HCT116 (cell line): ENCODE measurements around the gene KCNJ16. TPM values are rescaled to one million over a fixed set of nuclear protein-coding genes. Genes with fewer than 3 reads are reported as not detected.

Source experiments
- ATAC-seq: fragments of 200-7000 bp; cut with Tn5 transposase; 2 replicates; pipeline ENCODE4 v1.9.1; 2020; ENCODE audit warnings: mild to moderate bottlenecking, moderate library complexity
- BruUV-seq: library from RNA; stranded (reverse); fragments of 400-500 nt; replicated peaks from 2 replicates; lab custom pipeline; 2021; lab: Mats Ljungman, UMichigan
- CTCF ChIA-PET: fragments of 300-600 bp; sonication (Branson Sonifier 250); formaldehyde crosslinking; loops from one replicate; lab custom pipeline; 2021; ENCODE audit warnings: antibody characterized with exemption; lab: Charles Lee
- POLR2A ChIA-PET: fragments of 300-600, 350-600 bp; sonication (Branson Sonifier 250); formaldehyde crosslinking; loops from one replicate; lab custom pipeline; 2021; ENCODE audit warnings: antibody characterized with exemption; lab: Charles Lee
- RAD21 ChIA-PET, 2 experiments: fragments of 300-600 bp; sonication (Branson Sonifier 250); formaldehyde crosslinking; loops; one replicate each; lab custom pipeline; 2023; ENCODE audit warnings: low total read pairs in 2 of 2; ENCODE audit not compliant: uncharacterized antibody in 2 of 2, unreplicated experiment in 2 of 2, low non-redundant PET in 1 of 2; lab: Charles Lee
- DNase-seq: peaks from one replicate; pipeline ENCODE4 v3.0.0-alpha.2; 2010; ENCODE audit warnings: low read depth, low spot score
- H2AFZ ChIP-seq: fragments of 200-600 bp; shearing (Covaris generic), sonication (generic); 2 replicates; pipeline ENCODE4 v1.6.1; 2017; ENCODE audit warnings: low read depth, mixed run types, mixed read lengths, antibody characterized with exemption, low read length; ENCODE audit not compliant: poor library complexity, severe bottlenecking
- H3K27ac ChIP-seq: 2 replicates; pipeline ENCODE4 v1.5.1; 2012; ENCODE audit warnings: low read depth, low read length
- H3K27me3 ChIP-seq: fragments of 200-600 bp; sonication (generic); 2 replicates; pipeline ENCODE4 v1.6.1; 2016; ENCODE audit warnings: mixed run types, low read length, mixed read lengths; ENCODE audit not compliant: insufficient read depth
- H3K36me3 ChIP-seq, 2 experiments: fragments of 200-500 bp in 1 of 2; fragments of 200-600 bp in 1 of 2; sonication (Bioruptor generic) in 1 of 2; sonication (generic) in 1 of 2; 2 replicates each; pipeline versions ENCODE4 v1.5.1 to v1.6.1; 2014 to 2016; ENCODE audit warnings: low read length in 2 of 2, inconsistent platforms in 1 of 2, mixed read lengths in 1 of 2, mixed run types in 1 of 2; ENCODE audit not compliant: insufficient read depth in 2 of 2, control insufficient read depth in 1 of 2
- H3K4me1 ChIP-seq, 2 experiments: fragments of 200-600 bp in 1 of 2; sonication (generic) in 1 of 2; 2 replicates each; pipeline versions ENCODE4 v1.5.1 to v1.6.1; 2012 to 2017; ENCODE audit warnings: low read length in 2 of 2, inconsistent platforms in 1 of 2, mild to moderate bottlenecking in 1 of 2, mixed read lengths in 1 of 2, mixed run types in 1 of 2, moderate library complexity in 1 of 2; ENCODE audit not compliant: insufficient read depth in 2 of 2, control insufficient read depth in 1 of 2
- H3K4me2 ChIP-seq: fragments of 200-600 bp; sonication (generic); 2 replicates; pipeline ENCODE4 v1.6.1; 2017; ENCODE audit warnings: mixed run types, low read length, mixed read lengths
- H3K4me3 ChIP-seq, 2 experiments: fragments of 200-600 bp in 1 of 2; sonication (generic) in 1 of 2; replicated peaks in 1 of 2; 2 replicates each; pipeline ENCODE4 v1.5.1; 2011 to 2016; ENCODE audit warnings: low read length in 2 of 2, control low read depth in 1 of 2, low read depth in 1 of 2, mild to moderate bottlenecking in 1 of 2, mixed read lengths in 1 of 2, mixed run types in 1 of 2
- H3K79me2 ChIP-seq: fragments of 200-600 bp; sonication (generic); 2 replicates; pipeline ENCODE4 v1.6.1; 2017; ENCODE audit warnings: mild to moderate bottlenecking, mixed run types, low read length, moderate library complexity, mixed read lengths; ENCODE audit not compliant: insufficient read depth
- H3K9ac ChIP-seq: fragments of 200-600 bp; sonication (generic); 2 replicates; pipeline ENCODE4 v1.6.1; 2016; ENCODE audit warnings: low read length, mixed read lengths
- H3K9me2 ChIP-seq: fragments of 200-600 bp; sonication (generic), shearing (Covaris generic); 2 replicates; pipeline ENCODE4 v1.6.1; 2017; ENCODE audit warnings: mixed run types, mild to moderate bottlenecking, moderate library complexity; ENCODE audit not compliant: insufficient read depth
- H3K9me3 ChIP-seq, 2 experiments: fragments of 200-500 bp in 1 of 2; fragments of 200-600 bp in 1 of 2; sonication (Bioruptor generic) in 1 of 2; sonication (generic) in 1 of 2; 2 replicates each; pipeline ENCODE4 v1.6.1; 2014 to 2017; ENCODE audit warnings: low read length in 2 of 2, mixed read lengths in 2 of 2, inconsistent platforms in 1 of 2, low read depth in 1 of 2, mild to moderate bottlenecking in 1 of 2, mixed run types in 1 of 2, moderate library complexity in 1 of 2; ENCODE audit not compliant: control insufficient read depth in 1 of 2, insufficient read depth in 1 of 2
- H4K20me1 ChIP-seq: fragments of 200-600 bp; sonication (generic), shearing (Covaris generic); 2 replicates; pipeline ENCODE4 v1.6.1; 2017; ENCODE audit warnings: mixed run types, mild to moderate bottlenecking, moderate library complexity; ENCODE audit not compliant: insufficient read depth
- CEBPB ChIP-seq: IDR thresholded peaks from 2 replicates; pipeline ENCODE4 v1.6.1; 2012; ENCODE audit warnings: low read depth
- CTCF ChIP-seq, 3 experiments: fragments of 200-600 bp in 1 of 3; sonication (generic) in 1 of 3; IDR thresholded peaks in 2 of 3; conservative IDR thresholded peaks in 1 of 3; 2 replicates each; pipeline ENCODE4 v1.5.1; 2012 to 2017; ENCODE audit warnings: low read depth in 2 of 3, low read length in 2 of 3, antibody characterized with exemption in 1 of 3, borderline replicate concordance in 1 of 3, control low read depth in 1 of 3, mild to moderate bottlenecking in 1 of 3, mixed read lengths in 1 of 3, mixed run types in 1 of 3, moderate library complexity in 1 of 3; ENCODE audit not compliant: insufficient read depth in 1 of 3
- EGR1 ChIP-seq: IDR thresholded peaks from 2 replicates; pipeline ENCODE4 v1.6.1; 2012; ENCODE audit warnings: low read depth
- EZH2 ChIP-seq: fragments of 200-600 bp; sonication (generic); IDR thresholded peaks from 2 replicates; pipeline ENCODE4 v1.6.1; 2017; ENCODE audit warnings: antibody characterized with exemption, mixed run types
- EZH2phosphoT487 ChIP-seq: fragments of 200-600 bp; IDR thresholded peaks from 2 replicates; pipeline ENCODE4 v1.6.1; 2018; ENCODE audit warnings: antibody characterized with exemption, borderline replicate concordance
- JUND ChIP-seq: IDR thresholded peaks from 2 replicates; pipeline ENCODE4 v1.6.1; 2012
- POLR2A ChIP-seq: IDR thresholded peaks from 2 replicates; pipeline ENCODE4 v1.7.0; 2011; ENCODE audit warnings: borderline replicate concordance; ENCODE audit not compliant: insufficient read depth, insufficient read length; ENCODE audit errors: extremely low read depth
- POLR2AphosphoS5 ChIP-seq: IDR thresholded peaks from 2 replicates; pipeline ENCODE4 v1.6.1; 2011; ENCODE audit warnings: mild to moderate bottlenecking, low read depth, low read length, moderate library complexity
- REST ChIP-seq: IDR thresholded peaks from 2 replicates; pipeline ENCODE4 v1.6.1; 2012; ENCODE audit warnings: low read depth
- SP1 ChIP-seq: IDR thresholded peaks from 2 replicates; pipeline ENCODE4 v1.6.1; 2012; ENCODE audit warnings: low read depth
- SRF ChIP-seq: IDR thresholded peaks from 2 replicates; pipeline ENCODE4 v1.6.1; 2012; ENCODE audit warnings: low read depth
- TCF7L2 ChIP-seq: IDR thresholded peaks from 2 replicates; pipeline ENCODE4 v1.7.0; 2011; ENCODE audit warnings: borderline replicate concordance, inconsistent platforms; ENCODE audit not compliant: insufficient read depth, insufficient read length; ENCODE audit errors: extremely low read depth
- ZFX ChIP-seq: fragments of 450-650 bp; IDR thresholded peaks from 2 replicates; pipeline ENCODE4 v1.6.1; 2017
- ZNF274 ChIP-seq: fragments of 200-500 bp; sonication (Bioruptor generic); IDR thresholded peaks from 2 replicates; pipeline ENCODE4 v1.6.1; 2014; ENCODE audit warnings: mild to moderate bottlenecking, low read depth, low read length, inconsistent platforms
- intact Hi-C: fragments of 100-400 bp; cut with micrococcal nuclease; formaldehyde crosslinking; loops from 2 replicates; pipeline ENCODE4 v1.10.0; 2022
- total RNA-seq: library from RNA; stranded (reverse); gene quantifications from one replicate; pipeline ENCODE4 v1.2.1, GENCODE V29; 2021; ENCODE audit not compliant: unreplicated experiment
- TF ChIP-seq, protein P1 (sequence below): IDR thresholded peaks from 2 replicates; pipeline ENCODE4 v1.6.1; 2012

The KCNJ16 gene
- total RNA-seq, 1 experiment from 2014 or later: not detected

GRCh38 chr17:70031341-70031740 lies 43.7 kb upstream of the KCNJ16 start:
- H3K79me2 ChIP-seq: no peaks in the 10 kb centered on the region
- no peaks in the 10 kb centered on the region for H3K27me3 ChIP-seq
- ATAC-seq (no peak), DNase-seq (no peak)
- BruUV-seq: no TSS peak
- ChIA-PET CTCF (no interaction called here), POLR2A (no interaction called here), RAD21 (no interaction called here)
- intact Hi-C loops: no loop called here
- no peak overlapping the region for H3K9ac ChIP-seq
- no peaks in the 10 kb centered on the region for H4K20me1 ChIP-seq
- no peaks in the 10 kb centered on the region for H3K9me2 ChIP-seq
- no peak overlapping the region for H3K27ac ChIP-seq
- H3K4me1 ChIP-seq: no peaks in the 10 kb centered on the region
- no peak overlapping the region for H2AFZ ChIP-seq
- H3K4me2 ChIP-seq: no peak overlapping the region
- TF ChIP-seq EGR1: no peak
- no peak for TF ChIP-seq ZFX
- TF ChIP-seq TCF7L2: no peak
- no peak for TF ChIP-seq SRF
- no peak for TF ChIP-seq CEBPB
- no peak for TF ChIP-seq EZH2phosphoT487
- no peak for TF ChIP-seq SP1
- TF ChIP-seq, protein P1, sequence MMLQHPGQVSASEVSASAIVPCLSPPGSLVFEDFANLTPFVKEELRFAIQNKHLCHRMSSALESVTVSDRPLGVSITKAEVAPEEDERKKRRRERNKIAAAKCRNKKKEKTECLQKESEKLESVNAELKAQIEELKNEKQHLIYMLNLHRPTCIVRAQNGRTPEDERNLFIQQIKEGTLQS: no peak
- TF ChIP-seq JUND: no peak
- TF ChIP-seq, all 23 proteins: peak for 0
- Histone ChIP-seq H3K9me3 (peaks cover 4 to 11% of the 10 kb centered on the region in 2 experiments; a peak in 2 of 4 replicates), H3K36me3 (no peaks in the 10 kb centered on the region), H3K4me3 (no peak overlapping the region)

DNA sequence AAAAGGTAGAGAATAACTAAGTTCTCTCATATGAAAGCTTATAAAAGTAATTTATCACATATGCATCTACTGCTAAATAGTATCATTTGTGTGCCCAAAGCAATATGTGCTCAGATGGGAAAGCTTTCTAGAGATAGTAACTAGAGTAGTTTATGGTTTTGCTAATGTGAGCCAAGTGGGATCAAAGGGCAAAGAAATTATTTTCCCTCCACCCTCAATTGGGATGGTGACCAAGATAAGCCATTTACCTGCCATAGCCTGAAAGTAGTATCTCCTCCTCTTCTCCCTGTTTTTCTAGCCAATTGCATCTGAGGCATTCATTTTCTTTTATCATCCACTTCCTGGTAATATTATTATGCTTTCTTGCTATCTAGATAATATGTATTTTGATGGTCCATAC lies 41.9 kb upstream of the KCNJ16 start:
- no peak overlapping the region for H3K4me3 ChIP-seq
- ChIA-PET CTCF (no interaction called here), RAD21 (no interaction called here), POLR2A (no interaction called here)
- BruUV-seq: no TSS peak
- no peaks in the 10 kb centered on the region for H4K20me1 ChIP-seq
- intact Hi-C loops: no loop called here
- no peak overlapping the region for H3K4me2 ChIP-seq
- no peaks in the 10 kb centered on the region for H3K9me2 ChIP-seq
- no peak overlapping the region for H3K9ac ChIP-seq
- no peak overlapping the region for H3K27ac ChIP-seq
- no peak for ATAC-seq
- no peak overlapping the region for H2AFZ ChIP-seq
- DNase-seq: no peak
- H3K27me3 ChIP-seq: no peaks in the 10 kb centered on the region
- peaks cover 4 to 10% of the 10 kb centered on the region in 2 experiments; a peak in 2 of 4 replicates for H3K9me3 ChIP-seq
- H3K79me2 ChIP-seq: no peaks in the 10 kb centered on the region
- H3K4me1 ChIP-seq: no peaks in the 10 kb centered on the region
- no peaks in the 10 kb centered on the region for H3K36me3 ChIP-seq
- TF ChIP-seq SRF (no peak), ZFX (no peak), CTCF (IDR thresholded peaks at IDR 0.05 in 2 of 3, conservative IDR thresholded peaks at IDR 0.05 in 1 of 3; ENCODE audit: borderline replicate concordance in 1 of 3, insufficient read depth in 1 of 3, low read depth in 2 of 3, low read length in 2 of 3) (no peak), SP1 (no peak), POLR2A (no peak), CEBPB (no peak), TCF7L2 (no peak), EGR1 (no peak), JUND (no peak), REST (no peak), ZNF274 (no peak), POLR2AphosphoS5 (no peak), EZH2 (no peak)
